CD4-positive, alpha-beta T cell treated with Interleukin-17A for 1 hour (primary cell): Measurements from ENCODE around the gene FTCD.

ENCODE experiments used
- DNase-seq: peaks from one replicate; pipeline ENCODE4 v3.0.0-alpha.2; 2020

The FTCD gene

GRCh38 chr21:46171585-46171984 lies 16.2 kb upstream of the FTCD start:
- no peak for DNase-seq

- DNase-seq: peak; percentile 67
Measured at GRCh38 chr21:46170436-46171193, 15.2 kb upstream of the FTCD start.

- no peak for DNase-seq
Measured at GRCh38 chr21:46168659-46169386, 13.4 kb upstream of the FTCD start.

GRCh38 chr21:46168238-46168637 lies 12.9 kb upstream of the FTCD start:
- DNase-seq: no peak

- DNase-seq: no peak
Measured at GRCh38 chr21:46165098-46165497, 9.7 kb upstream of the FTCD start.

GRCh38 chr21:46163380-46163779 lies 8.0 kb upstream of the FTCD start:
- no peak for DNase-seq

DNA sequence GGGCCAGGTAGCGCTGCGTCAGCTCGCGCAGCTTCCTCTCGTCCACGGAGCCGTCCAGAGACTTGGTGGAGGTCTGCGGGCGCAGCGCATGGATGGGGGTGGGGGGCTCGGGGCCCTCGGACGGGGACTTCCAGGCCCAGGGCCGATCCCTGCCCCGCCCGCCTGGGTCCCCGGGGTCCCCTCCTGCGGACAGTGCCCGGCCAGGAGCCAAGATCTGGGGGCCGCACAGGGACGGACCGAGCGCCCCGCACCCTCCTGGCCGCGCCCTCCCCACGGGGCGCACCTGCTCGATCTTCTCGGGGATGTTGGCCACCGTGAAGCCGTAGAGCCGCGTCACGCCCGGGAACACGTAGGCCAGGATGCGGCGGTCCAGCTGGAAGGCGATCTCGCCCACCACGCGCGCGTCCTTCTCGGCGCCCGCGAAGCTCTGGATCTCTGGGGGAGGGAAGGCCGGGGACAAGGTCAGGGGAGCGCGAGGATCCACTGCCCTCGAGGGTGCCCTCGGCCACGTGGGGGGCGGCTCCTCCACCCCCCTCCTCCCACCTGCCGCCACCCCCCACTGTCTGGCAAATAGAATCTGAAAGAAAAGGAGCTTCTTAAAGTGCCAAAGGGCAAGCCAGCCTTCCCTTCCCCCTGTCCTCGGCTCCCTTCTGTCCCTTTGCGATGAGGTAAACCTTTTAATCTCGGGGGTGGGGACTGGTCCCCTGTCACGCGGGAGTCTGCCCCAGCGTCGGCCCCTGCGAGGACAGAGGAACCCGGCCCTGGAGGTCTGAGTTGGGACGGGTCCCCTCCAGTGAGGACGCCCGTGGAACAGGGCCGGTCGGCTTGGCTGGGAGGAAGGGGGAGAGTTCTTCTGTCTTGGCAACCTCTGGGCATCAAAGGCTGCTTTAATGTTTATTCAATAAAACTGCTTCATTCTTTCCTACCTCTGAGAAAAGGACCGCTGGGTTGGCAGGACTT lies 6.5 kb upstream of the FTCD start:
- DNase-seq: no peak

DNA sequence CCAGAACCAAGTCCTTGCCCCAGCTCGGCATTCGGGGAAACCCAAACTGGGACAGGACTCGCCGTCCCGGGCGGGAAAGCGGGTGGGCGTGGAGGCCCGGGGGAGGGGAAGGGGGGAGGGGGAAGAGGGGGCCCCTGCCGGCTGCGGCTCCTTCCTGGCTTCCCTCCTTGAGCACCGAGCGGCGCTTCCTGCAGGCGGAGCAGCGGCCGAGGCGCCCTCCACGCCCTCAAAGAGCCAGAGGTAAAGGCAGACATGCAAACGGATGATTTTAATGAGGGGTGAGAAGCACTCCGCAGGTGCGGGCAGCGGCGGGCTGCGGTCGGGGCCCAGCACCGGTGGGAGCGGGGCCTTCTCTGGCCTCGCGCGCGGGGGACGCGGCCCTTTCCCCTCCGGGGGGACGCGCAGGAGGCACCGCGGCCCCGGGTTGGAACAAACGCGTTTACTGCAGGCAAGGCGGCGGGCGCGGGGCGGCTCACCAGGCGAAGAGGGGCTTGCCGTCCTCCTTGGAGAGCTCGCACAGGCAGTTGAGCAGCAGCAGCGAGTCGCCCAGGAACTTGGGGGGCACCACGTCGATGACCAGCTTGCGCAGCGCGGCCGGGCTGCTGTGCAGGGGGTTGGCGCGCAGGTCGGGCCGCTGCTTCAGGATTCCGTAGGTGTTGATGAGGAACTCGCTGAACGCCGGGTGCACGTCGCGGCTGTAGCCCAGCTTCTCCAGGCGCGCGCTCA lies 5.7 kb upstream of the FTCD start:
- no peak for DNase-seq

DNA sequence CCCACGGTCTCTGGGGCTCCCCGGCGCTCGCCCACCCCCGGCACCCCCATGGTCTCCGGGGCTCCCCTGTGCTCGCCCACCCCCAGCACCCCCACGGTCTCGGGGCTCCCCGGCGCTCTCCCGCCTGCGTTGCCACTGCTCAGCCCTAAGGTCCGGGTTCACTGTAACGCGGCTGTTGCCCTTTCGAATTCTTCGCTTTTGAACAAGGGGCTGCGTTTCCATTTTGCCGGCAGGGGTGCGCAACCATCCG lies 5.2 kb upstream of the FTCD start:
- no peak for DNase-seq

GRCh38 chr21:46159841-46160656 lies 4.7 kb upstream of the FTCD start:
- DNase-seq: no peak

DNA sequence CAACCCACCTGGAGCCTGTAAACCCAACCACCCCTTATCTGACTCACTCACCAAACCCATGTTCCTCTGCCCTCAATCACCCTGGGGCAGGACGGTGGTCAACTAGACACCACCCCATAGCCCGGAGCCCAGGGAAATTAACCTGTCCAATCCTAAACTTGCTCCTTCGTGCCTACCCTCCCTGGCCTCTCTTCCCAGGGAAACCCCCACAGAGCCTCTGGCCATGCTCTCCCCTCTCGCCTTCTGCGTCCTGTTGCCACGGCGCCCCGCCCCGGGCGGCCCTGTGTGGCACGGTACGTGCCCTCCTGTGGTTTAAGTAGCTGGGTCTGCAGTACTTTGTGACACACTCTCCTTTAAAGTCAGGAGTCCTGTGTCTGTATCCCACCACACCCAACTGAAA lies 4.0 kb upstream of the FTCD start:
- DNase-seq: no peak

DNA sequence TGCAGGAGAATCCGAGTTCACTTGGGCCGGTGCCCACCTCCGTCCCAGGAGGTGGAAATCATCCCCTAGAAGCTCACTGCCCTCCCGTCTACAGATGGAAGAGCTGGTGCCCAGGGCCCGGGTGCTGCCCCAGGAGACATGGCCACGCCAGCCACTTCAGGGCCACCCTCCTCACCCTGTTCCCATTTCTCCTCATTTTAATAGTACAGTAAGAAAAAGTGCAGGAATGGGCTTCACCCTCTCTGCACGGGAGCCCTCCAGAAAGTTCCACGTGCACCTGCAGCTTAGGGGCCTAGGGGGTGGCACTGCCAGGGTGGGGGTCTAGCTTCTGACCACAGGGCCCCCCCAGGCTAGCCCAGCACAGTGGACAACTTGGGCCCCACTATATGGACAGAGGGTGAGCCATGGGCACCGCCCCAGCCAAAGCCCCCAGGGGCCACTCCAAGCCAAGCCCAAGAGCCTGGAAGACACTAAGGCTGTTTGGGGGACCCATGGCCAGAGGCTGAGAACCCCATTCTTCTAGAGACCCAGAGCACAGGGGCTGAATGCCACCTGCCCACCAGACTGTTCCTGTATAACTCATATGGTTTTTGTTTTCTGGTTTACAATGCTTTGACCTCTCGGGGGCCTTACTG lies 3.4 kb upstream of the FTCD start:
- no peak for DNase-seq

DNA sequence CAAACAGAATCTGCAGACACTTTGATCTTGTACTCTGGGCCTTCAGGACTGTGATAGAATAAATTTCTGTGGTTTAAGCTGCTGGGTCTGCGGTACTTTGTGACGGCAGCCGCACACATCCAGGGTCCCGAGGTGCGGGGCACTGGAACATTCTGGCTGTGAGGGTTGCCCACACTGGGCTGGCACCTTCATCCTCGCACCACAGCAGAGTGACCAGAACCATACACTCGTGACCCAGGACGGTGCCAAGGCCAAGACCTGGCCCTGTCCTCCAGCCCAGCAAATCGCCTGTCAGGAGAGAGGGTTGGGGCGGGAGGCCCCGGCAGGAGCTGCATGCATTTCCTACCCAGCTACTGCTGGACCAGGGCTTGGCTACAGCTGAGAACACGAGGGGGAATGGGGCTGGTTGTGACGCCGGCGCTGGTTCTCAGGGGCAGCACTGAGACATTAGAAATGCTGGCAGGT lies 2.6 kb upstream of the FTCD start:
- no peak for DNase-seq

DNA sequence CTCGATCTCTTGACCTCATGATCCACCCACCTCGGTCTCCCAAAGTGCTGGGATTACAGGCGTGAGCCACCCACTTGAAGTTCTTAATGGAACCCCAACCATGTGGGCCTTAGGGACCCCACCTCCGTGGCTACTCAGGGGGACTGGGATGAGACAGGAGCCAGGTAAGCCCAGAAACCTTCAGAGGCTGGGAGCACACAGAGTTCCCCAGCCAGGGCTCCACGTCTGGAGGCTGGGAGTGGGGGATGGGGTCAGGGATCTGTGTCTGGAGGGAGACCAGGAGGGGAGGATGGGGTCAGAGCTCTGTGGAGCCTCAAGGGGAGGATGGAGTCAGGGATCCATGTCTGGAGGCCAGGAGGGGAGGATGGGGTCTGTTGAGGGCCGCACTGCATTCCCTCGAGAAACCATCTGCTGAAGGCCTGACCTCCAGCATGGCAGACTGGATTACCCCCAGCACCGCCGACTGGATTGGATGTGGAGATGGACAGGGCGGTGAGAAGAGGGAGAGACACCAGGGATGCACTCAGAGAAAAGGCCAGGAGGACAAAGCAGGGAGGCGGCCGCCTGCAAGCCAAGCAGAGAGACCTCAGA lies 2.1 kb upstream of the FTCD start:
- no peak for DNase-seq

DNA sequence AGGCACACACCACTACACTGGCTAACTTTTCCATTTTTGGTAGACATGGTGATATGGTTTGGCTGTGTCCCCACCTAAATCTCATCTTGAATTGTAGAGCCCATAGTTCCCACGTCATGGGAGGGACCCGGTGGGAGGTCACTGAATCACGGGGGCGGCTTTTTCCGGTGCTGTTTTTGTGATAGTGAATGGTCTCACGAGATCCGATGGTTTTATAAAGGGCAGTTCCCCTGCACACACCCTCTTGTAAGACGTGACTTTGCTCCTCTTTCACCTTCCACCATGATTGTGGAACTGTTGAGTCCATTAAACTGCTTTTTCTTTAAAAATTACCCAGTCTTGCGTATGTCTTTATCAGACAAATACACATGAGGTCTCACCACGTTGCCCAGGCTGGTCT lies 1.3 kb upstream of the FTCD start:
- DNase-seq: no peak

GRCh38 chr21:46156378-46156645 lies 933 bp upstream of the FTCD start:
- DNase-seq: no peak

GRCh38 chr21:46154955-46155513 lies 345 bp downstream of the FTCD start:
- DNase-seq: no peak

GRCh38 chr21:46154155-46154954 lies 1.0 kb downstream of the FTCD start:
- DNase-seq: no peak

- DNase-seq: peak; percentile 36
Measured at GRCh38 chr21:46153247-46154154, 1.9 kb downstream of the FTCD start.
